Activated T-cell treated with anti-CD3 and anti-CD28 coated beads for 48 hours (primary cell): ENCODE data around the gene TACO1.

Experiments used
- DNase-seq: peaks from one replicate; pipeline ENCODE4 v3.0.0-alpha.2; 2020; ENCODE audit warnings: low read depth

TACO1 gene

GRCh38 chr17:63600569-63601438 is at the start of gene TACO1:
TSS of gene TACO1 (plus strand) at chr17:63600895. CDS start at chr17:63601084, 189 bp downstream.
- DNase-seq, result peak; percentile 74

GRCh38 chr17:63552211-63552610 is 48.5 kb upstream of the TACO1 start:
- DNase-seq, result no peak

- DNase-seq, result no peak
Measured at GRCh38 chr17:63555500-63556156, 45.1 kb upstream of the TACO1 start.

GRCh38 chr17:63557416-63557815 is 43.3 kb upstream of the TACO1 start:
- no peak for DNase-seq

GRCh38 chr17:63558441-63558840 is 42.3 kb upstream of the TACO1 start:
- no peak for DNase-seq

GRCh38 chr17:63561819-63562218 is 38.9 kb upstream of the TACO1 start:
- no peak for DNase-seq

GRCh38 chr17:63563339-63563738 is 37.4 kb upstream of the TACO1 start:
- no peak for DNase-seq

GRCh38 chr17:63564562-63564961 is 36.1 kb upstream of the TACO1 start:
- no peak for DNase-seq

- DNase-seq, result no peak
Measured at GRCh38 chr17:63567229-63567628, 33.5 kb upstream of the TACO1 start.

GRCh38 chr17:63568563-63568962 is 32.1 kb upstream of the TACO1 start:
- no peak for DNase-seq

- no peak for DNase-seq
Measured at GRCh38 chr17:63571632-63572310, 28.9 kb upstream of the TACO1 start.

GRCh38 chr17:63573634-63574033 is 27.1 kb upstream of the TACO1 start:
- DNase-seq, result no peak

GRCh38 chr17:63578027-63578768 is 22.5 kb upstream of the TACO1 start:
- no peak for DNase-seq

- DNase-seq, result no peak
Measured at GRCh38 chr17:63578769-63579111, 22.0 kb upstream of the TACO1 start.

- no peak for DNase-seq
Measured at GRCh38 chr17:63579633-63580032, 21.1 kb upstream of the TACO1 start.

- DNase-seq, result no peak
Measured at GRCh38 chr17:63587770-63588169, 12.9 kb upstream of the TACO1 start.

GRCh38 chr17:63588797-63589196 is 11.9 kb upstream of the TACO1 start:
- DNase-seq, result no peak

- DNase-seq, result no peak
Measured at GRCh38 chr17:63589646-63590045, 11.0 kb upstream of the TACO1 start.

- DNase-seq, result no peak
Measured at GRCh38 chr17:63592797-63593196, 7.9 kb upstream of the TACO1 start.

- DNase-seq, result no peak
Measured at GRCh38 chr17:63595132-63595531, 5.6 kb upstream of the TACO1 start.

GRCh38 chr17:63596856-63597586 is 3.7 kb upstream of the TACO1 start:
- no peak for DNase-seq

- DNase-seq, result no peak
Measured at GRCh38 chr17:63598281-63598680, 2.4 kb upstream of the TACO1 start.
